Nephron progenitor cell (in vitro differentiated cells): ENCODE measurements around the gene PRXL2A.

Experiments used
- DNase-seq: peaks from one replicate; pipeline ENCODE4 v3.0.0; 2021
- H3K27ac Mint-ChIP-seq: 2 replicates; pipeline ENCODE4 v1.8.0; 2021; ENCODE audit warnings: mild to moderate bottlenecking, moderate library complexity, mixed read lengths
- H3K27me3 Mint-ChIP-seq: 2 replicates; pipeline ENCODE4 v1.8.0; 2021; ENCODE audit warnings: mild to moderate bottlenecking, low read depth, mixed read lengths; ENCODE audit not compliant: poor library complexity
- H3K36me3 Mint-ChIP-seq: 2 replicates; pipeline ENCODE4 v1.8.0; 2021; ENCODE audit warnings: low read depth, mixed read lengths
- H3K4me1 Mint-ChIP-seq: 2 replicates; pipeline ENCODE4 v1.8.0; 2021; ENCODE audit warnings: mixed read lengths
- H3K4me3 Mint-ChIP-seq: 2 replicates; pipeline ENCODE4 v1.8.0; 2021; ENCODE audit warnings: mild to moderate bottlenecking, moderate library complexity, mixed read lengths
- H3K9me3 Mint-ChIP-seq: 2 replicates; pipeline ENCODE4 v1.8.0; 2021; ENCODE audit warnings: mild to moderate bottlenecking, moderate library complexity, mixed read lengths
- CTCF ChIP-seq: fragments of 200-600 bp; sonication (generic); IDR thresholded peaks from 2 replicates; pipeline ENCODE4 v1.5.0; 2021; ENCODE audit warnings: antibody characterized with exemption

The PRXL2A gene

GRCh38 chr10:80462981-80463741, 54.8 kb downstream of the PRXL2A start:
- DNase-seq, result peak; percentile 27
- Mint-ChIP-seq H3K4me3 (peak overlapping the region; percentile 48), H3K27ac (peak overlapping the region; percentile 97), H3K9me3 (no peaks in the 10 kb centered on the region), H3K4me1 (peaks cover 100% of the 10 kb centered on the region), H3K36me3 (no peaks in the 10 kb centered on the region), H3K27me3 (no peaks in the 10 kb centered on the region)
- no peak for TF ChIP-seq CTCF

- no peak for TF ChIP-seq CTCF
- Mint-ChIP-seq H3K27ac (peak overlapping the region; percentile 97), H3K4me3 (peak overlapping the region; percentile 26), H3K27me3 (no peaks in the 10 kb centered on the region), H3K4me1 (peaks cover 100% of the 10 kb centered on the region), H3K9me3 (no peaks in the 10 kb centered on the region), H3K36me3 (no peaks in the 10 kb centered on the region)
- DNase-seq, result no peak
Measured at GRCh38 chr10:80463868-80464267, 55.5 kb downstream of the PRXL2A start.

GRCh38 chr10:80464557-80465450, 56.5 kb downstream of the PRXL2A start:
- peak; percentile 34 for DNase-seq
- no peaks in the 10 kb centered on the region for H3K27me3 Mint-ChIP-seq
- peak overlapping the region; percentile 26 for H3K4me3 Mint-ChIP-seq
- H3K36me3 Mint-ChIP-seq, result no peaks in the 10 kb centered on the region
- peaks cover 100% of the 10 kb centered on the region for H3K4me1 Mint-ChIP-seq
- no peaks in the 10 kb centered on the region for H3K9me3 Mint-ChIP-seq
- no peak for TF ChIP-seq CTCF
- H3K27ac Mint-ChIP-seq, result peak overlapping the region; percentile 97

GRCh38 chr10:80465451-80465835, 57.1 kb downstream of the PRXL2A start:
- no peak for DNase-seq
- Mint-ChIP-seq H3K27ac (peak overlapping the region; percentile 85), H3K9me3 (no peaks in the 10 kb centered on the region), H3K4me3 (peak overlapping the region; percentile 26), H3K27me3 (no peaks in the 10 kb centered on the region), H3K4me1 (peaks cover 94% of the 10 kb centered on the region), H3K36me3 (peaks cover 5% of the 10 kb centered on the region)
- TF ChIP-seq CTCF, result no peak

GRCh38 chr10:80465839-80466590, 57.7 kb downstream of the PRXL2A start:
- Mint-ChIP-seq H3K27me3 (no peaks in the 10 kb centered on the region), H3K27ac (peak overlapping the region; percentile 96), H3K9me3 (no peaks in the 10 kb centered on the region), H3K36me3 (peaks cover 9% of the 10 kb centered on the region), H3K4me3 (peak overlapping the region; percentile 63), H3K4me1 (peaks cover 94% of the 10 kb centered on the region)
- TF ChIP-seq CTCF, result no peak
- DNase-seq, result no peak
